Stomach (tissue), 19 donors: ENCODE data around the gene ZNF225. TPM values are rescaled to one million over a fixed set of nuclear protein-coding genes. Genes with fewer than 3 reads are reported as not detected.

ENCODE experiments used
- DNase-seq, 2 donors: peaks; one replicate each; pipeline versions ENCODE4 v3.0.0 to v3.0.0-alpha.2; 2013 to 2019
- H3K27ac ChIP-seq, 5 donors: fragments of 200-600 bp in 4 of 5; sonication (generic) in 4 of 5; one replicate each; pipeline ENCODE4 v1.5.1; 2013 to 2019; ENCODE audit warnings: mild to moderate bottlenecking in 1 of 5, moderate library complexity in 1 of 5
- H3K27me3 ChIP-seq, 3 donors: fragments of 200-600 bp; sonication (generic); one replicate each; pipeline ENCODE4 v1.5.1; 2017 to 2019; ENCODE audit warnings: mixed run types in 1 of 3
- H3K36me3 ChIP-seq, 4 donors: fragments of 200-600 bp; sonication (generic); 1 replicate in 3 of 4; 2 replicates in 1 of 4; pipeline ENCODE4 v1.5.1; 2016 to 2019
- H3K4me1 ChIP-seq, 4 donors: fragments of 200-600 bp; sonication (generic); one replicate each; pipeline ENCODE4 v1.5.1; 2016 to 2019
- H3K4me3 ChIP-seq, 4 donors: fragments of 200-600 bp; sonication (generic) in 3 of 4; one replicate each; pipeline ENCODE4 v1.5.1; 2016 to 2019; ENCODE audit warnings: mild to moderate bottlenecking in 1 of 4
- H3K9me3 ChIP-seq, 4 donors: fragments of 200-600 bp; sonication (generic); one replicate each; pipeline ENCODE4 v1.5.1; 2016 to 2019
- CTCF ChIP-seq, 7 experiments: fragments of 450-650 bp in 4 of 7; fragments of 200-600 bp in 3 of 7; sonication (generic) in 3 of 7; IDR thresholded peaks; one replicate each; pipeline ENCODE4 v1.5.1; 2016 to 2019; ENCODE audit warnings: antibody characterized with exemption in 7 of 7, control low read depth in 2 of 7, mild to moderate bottlenecking in 1 of 7
- EP300 ChIP-seq: sonication (generic); formaldehyde crosslinking; IDR thresholded peaks from one replicate; pipeline ENCODE4 v1.6.1; 2017; ENCODE audit warnings: antibody characterized with exemption
- POLR2A ChIP-seq, 4 donors: fragments of 450-650 bp; IDR thresholded peaks; one replicate each; pipeline ENCODE4 v1.6.1; 2016; ENCODE audit warnings: antibody characterized with exemption in 4 of 4, control low read depth in 2 of 4, mild to moderate bottlenecking in 1 of 4, moderate library complexity in 1 of 4
- POLR2AphosphoS5 ChIP-seq, 3 donors: sonication (generic); formaldehyde crosslinking; IDR thresholded peaks; one replicate each; pipeline ENCODE4 v1.6.1; 2016; ENCODE audit warnings: antibody characterized with exemption in 3 of 3
- WGBS, 5 donors: extraction: QIAGEN DNeasy Blood & Tissue Kit in 3 of 5; methylation state at CpG; one replicate each; pipeline versions ENCODE4 v1.1.5 to v1.1.7; 2013 to 2018; 5-methylcytosine and 5-hydroxymethylcytosine counted together
- intact Hi-C: fragments of 100-400 bp; cut with DNase I; formaldehyde crosslinking; loops from one replicate; pipeline ENCODE4 v1.15.1; 2023; ENCODE audit warnings: low total_unique reads
- long read RNA-seq, 10 donors: transcript quantifications; one replicate each; lab custom pipeline, GENCODE V29; 2026
- polyA plus RNA-seq, 3 donors: library from polyadenylated mRNA; stranded (reverse); fragments of 200-250 nt; gene quantifications; one replicate each; pipeline ENCODE4 v1.2.3, GENCODE V29; 2013
- total RNA-seq, 5 donors: library from RNA; depleted of rRNA; stranded (reverse); fragments of >200 nt; gene quantifications; one replicate each; pipeline versions ENCODE4 v1.1.0 to v1.2.3, GENCODE V29; 2014 to 2016
- donor health status: healthy with polysubstance abuse.
- donor health status: Bipolar disorder and iron deficiency.
- donor health status: healthy.

ZNF225 gene
- total RNA-seq = 1 to 10 TPM in 4 of 5 donors, under 1 TPM in 1; 0.29 to 8.3 (median 2.7) TPM
- polyA plus RNA-seq = 1 to 10 TPM in 2 of 3 donors, under 1 TPM in 1; 1.00 to 1.8 (median 1.2) TPM
- long read RNA-seq, donor 1 = 0 reads
- long read RNA-seq, donor 2, full-length matches to known transcripts = 5 of 5 reads
- long read RNA-seq, donor 2, partial matches to known transcripts = 0 of 5 reads
- long read RNA-seq, donor 2, other reads (novel, unspliced or antisense) = 0 of 5 reads
- long read RNA-seq, donor 3, full-length matches to known transcripts = 3 of 3 reads
- long read RNA-seq, donor 3, partial matches to known transcripts = 0 of 3 reads
- long read RNA-seq, donor 3, other reads (novel, unspliced or antisense) = 0 of 3 reads
- long read RNA-seq, donor 4 = 0 reads
- long read RNA-seq, donor 5 = 0 reads
- long read RNA-seq, donor 6, partial matches to known transcripts = 0 of 1 reads
- long read RNA-seq, donor 6, other reads (novel, unspliced or antisense) = 0 of 1 reads
- long read RNA-seq, donor 7 = 0 reads
- long read RNA-seq, donor 8, full-length matches to known transcripts = 1 of 1 reads
- long read RNA-seq, donor 8, partial matches to known transcripts = 0 of 1 reads
- long read RNA-seq, donor 8, other reads (novel, unspliced or antisense) = 0 of 1 reads
- long read RNA-seq, donor 9, full-length matches to known transcripts = 2 of 2 reads
- long read RNA-seq, donor 9, partial matches to known transcripts = 0 of 2 reads
- long read RNA-seq, donor 9, other reads (novel, unspliced or antisense) = 0 of 2 reads
- long read RNA-seq, donor 10, partial matches to known transcripts = 0 of 1 reads
- long read RNA-seq, donor 10, other reads (novel, unspliced or antisense) = 0 of 1 reads

DNA sequence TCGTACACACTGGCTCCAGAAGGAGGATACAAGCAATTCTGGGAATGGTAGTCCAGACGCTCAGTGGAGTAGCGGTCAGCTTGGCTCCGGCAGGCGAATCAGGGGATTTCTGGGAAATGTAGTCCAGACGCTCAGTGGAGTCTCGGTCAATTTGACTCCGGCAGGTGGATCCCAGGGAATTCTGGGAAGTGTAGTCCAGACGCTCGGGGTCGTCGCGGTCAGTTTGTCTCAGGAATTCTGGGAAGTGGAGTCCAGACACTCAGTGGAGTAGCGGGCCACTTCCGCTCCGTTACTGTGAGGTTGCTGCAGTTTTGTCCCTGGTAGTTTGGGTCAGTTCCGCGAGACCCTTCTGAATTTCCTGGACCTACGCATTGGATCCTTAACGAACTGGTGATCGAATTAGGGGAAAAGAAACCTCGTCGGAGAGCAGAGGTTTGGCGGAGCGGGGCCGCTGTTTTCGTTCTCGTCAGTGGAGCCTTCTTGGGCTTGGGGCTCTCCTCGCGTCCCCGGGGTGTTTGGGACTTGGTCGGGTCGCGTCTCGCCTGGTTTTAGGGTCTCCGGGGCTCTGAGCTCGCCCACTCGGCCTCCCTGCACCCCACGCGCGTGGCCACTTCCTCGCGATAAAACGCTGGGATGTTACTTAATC, at the start of gene ZNF225:
Gene ZNF225 (plus strand): TSS at position 262 of the 646 bp plus-strand sequence. CDS start 2,429 bp downstream, outside the sequence.
- peak; percentile 95 to 99 for DNase-seq
- 0 to 1% (median 0%) methylated on average over 40 to 44 of the region's 44 CpGs for WGBS, 5 donors
- peak within 1 kb of the TSS; percentile 54 to 93 (median 84) for H3K4me3 ChIP-seq
- H3K27me3 ChIP-seq = no peaks in the 10 kb centered on the region
- peak within 1 kb of the TSS; percentile 53 to 88 (median 80) for H3K27ac ChIP-seq
- peaks cover 5 to 34% (median 27%) of the 10 kb centered on the region in 4 donors for H3K36me3 ChIP-seq
- intact Hi-C loops = no loop called here
- peaks cover 4 to 40% (median 28%) of the 10 kb centered on the region in 4 donors for H3K9me3 ChIP-seq
- peaks cover 13 to 25% (median 24%) of the 10 kb centered on the region in 4 donors for H3K4me1 ChIP-seq
- TF ChIP-seq POLR2AphosphoS5 (IDR thresholded peaks at IDR 0.05) (peak; percentile 68 to 87 (median 81)), POLR2A (IDR thresholded peaks at IDR 0.05) (no peak), CTCF (IDR thresholded peaks at IDR 0.05) (no peak), EP300 (no peak)

GRCh38 chr19:44066305-44066704, 46.9 kb upstream of the ZNF225 start:
- peaks cover 40 to 72% (median 62%) of the 10 kb centered on the region in 4 donors for H3K36me3 ChIP-seq

GRCh38 chr19:44069415-44069814, 43.8 kb upstream of the ZNF225 start:
- no peak for TF ChIP-seq POLR2AphosphoS5 (IDR thresholded peaks at IDR 0.05)
- TF ChIP-seq CTCF (IDR thresholded peaks at IDR 0.05) = no peak
- TF ChIP-seq POLR2A (IDR thresholded peaks at IDR 0.05) = no peak
- no peak for TF ChIP-seq EP300
- 88 to 97% (median 94%) methylated on average over 1 of the region's 1 CpG for WGBS, 5 donors
- no peaks in the 10 kb centered on the region for H3K27me3 ChIP-seq
- DNase-seq = no peak
- intact Hi-C loops = no loop called here
- no peak overlapping the region for H3K4me3 ChIP-seq
- peaks cover 19 to 41% (median 31%) of the 10 kb centered on the region in 4 donors for H3K36me3 ChIP-seq
- no peak overlapping the region for H3K27ac ChIP-seq
- H3K4me1 ChIP-seq = peaks cover 9 to 21% (median 17%) of the 10 kb centered on the region in 4 donors
- peaks cover 32 to 63% (median 55%) of the 10 kb centered on the region in 4 donors for H3K9me3 ChIP-seq

More at GRCh38 chr19:44066305-44066704, 46.9 kb upstream of the ZNF225 start:
- Histone ChIP-seq H3K9me3 (peaks cover 32 to 93% (median 72%) of the 10 kb centered on the region in 4 donors), H3K27ac (no peak overlapping the region), H3K4me3 (no peak overlapping the region), H3K27me3 (no peaks in the 10 kb centered on the region), H3K4me1 (peaks cover 0 to 3% (median under 1%) of the 10 kb centered on the region in 4 donors)
- intact Hi-C loops = no loop called here
- TF ChIP-seq POLR2AphosphoS5 (IDR thresholded peaks at IDR 0.05) (no peak), CTCF (IDR thresholded peaks at IDR 0.05) (no peak), POLR2A (IDR thresholded peaks at IDR 0.05) (no peak), EP300 (no peak)
- DNase-seq = no peak
- 62 to 81% (median 78%) methylated on average over 3 of the region's 3 CpGs for WGBS, 5 donors
